HG03103 (cell line): ENCODE results near the gene AIDA.
A peak's percentile ranks its signal among the peaks of the same experiment; 100 is the strongest.
"Not testable (repeated sequence)": the region's sequence is repeated elsewhere in the genome, so short reads cannot be mapped to it uniquely, and the experiment has no call there.

Experiments used
- ATAC-seq: cut with Tn5 transposase; IDR thresholded peaks from one replicate; pipeline ENCODE4 v1.9.1; 2021; ENCODE audit warnings: low read depth; ENCODE audit not compliant: unreplicated experiment

AIDA gene

DNA sequence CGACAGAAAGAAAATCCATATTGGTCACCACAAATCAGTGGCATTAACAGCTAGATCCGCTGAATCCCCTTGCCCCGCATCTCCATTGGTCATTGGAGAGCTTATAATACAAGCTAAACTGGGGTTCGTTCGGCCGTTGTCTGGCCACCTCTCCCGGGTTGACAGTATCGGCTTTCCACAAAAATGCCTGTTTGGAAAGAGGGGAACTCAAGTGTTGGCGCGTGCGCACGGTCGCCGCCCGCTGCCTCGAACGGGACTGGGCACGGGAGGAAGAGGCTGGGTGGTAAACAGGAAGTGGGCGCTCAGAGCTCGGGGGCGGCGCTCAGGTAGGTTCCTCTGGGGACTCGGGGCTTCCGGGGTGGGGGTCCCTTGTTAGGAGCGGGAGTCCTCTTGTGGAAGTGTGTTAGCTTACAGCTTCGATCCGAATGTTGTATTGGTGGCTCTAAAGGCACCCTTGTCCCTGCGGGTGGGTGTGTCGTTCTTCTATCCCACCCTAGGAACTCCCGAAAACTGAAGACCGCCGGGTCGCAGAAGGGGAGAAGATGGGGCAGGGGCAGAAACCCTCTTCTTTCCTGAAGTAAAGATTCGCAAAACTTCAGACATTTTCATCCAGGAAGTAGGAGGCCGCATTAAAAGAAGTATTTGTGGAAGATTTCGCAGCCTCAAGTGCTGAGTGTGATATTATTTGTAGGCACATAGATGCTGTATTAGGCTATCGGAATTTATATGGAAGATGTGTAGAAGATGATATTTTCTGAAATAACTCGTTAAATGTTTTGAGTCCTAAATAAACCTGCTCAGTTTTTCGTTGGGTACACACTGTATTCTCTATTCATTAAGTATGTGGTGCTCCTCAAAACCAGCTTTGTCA lies 1.0 kb upstream of the AIDA start:
- peak; percentile 52 for ATAC-seq

DNA sequence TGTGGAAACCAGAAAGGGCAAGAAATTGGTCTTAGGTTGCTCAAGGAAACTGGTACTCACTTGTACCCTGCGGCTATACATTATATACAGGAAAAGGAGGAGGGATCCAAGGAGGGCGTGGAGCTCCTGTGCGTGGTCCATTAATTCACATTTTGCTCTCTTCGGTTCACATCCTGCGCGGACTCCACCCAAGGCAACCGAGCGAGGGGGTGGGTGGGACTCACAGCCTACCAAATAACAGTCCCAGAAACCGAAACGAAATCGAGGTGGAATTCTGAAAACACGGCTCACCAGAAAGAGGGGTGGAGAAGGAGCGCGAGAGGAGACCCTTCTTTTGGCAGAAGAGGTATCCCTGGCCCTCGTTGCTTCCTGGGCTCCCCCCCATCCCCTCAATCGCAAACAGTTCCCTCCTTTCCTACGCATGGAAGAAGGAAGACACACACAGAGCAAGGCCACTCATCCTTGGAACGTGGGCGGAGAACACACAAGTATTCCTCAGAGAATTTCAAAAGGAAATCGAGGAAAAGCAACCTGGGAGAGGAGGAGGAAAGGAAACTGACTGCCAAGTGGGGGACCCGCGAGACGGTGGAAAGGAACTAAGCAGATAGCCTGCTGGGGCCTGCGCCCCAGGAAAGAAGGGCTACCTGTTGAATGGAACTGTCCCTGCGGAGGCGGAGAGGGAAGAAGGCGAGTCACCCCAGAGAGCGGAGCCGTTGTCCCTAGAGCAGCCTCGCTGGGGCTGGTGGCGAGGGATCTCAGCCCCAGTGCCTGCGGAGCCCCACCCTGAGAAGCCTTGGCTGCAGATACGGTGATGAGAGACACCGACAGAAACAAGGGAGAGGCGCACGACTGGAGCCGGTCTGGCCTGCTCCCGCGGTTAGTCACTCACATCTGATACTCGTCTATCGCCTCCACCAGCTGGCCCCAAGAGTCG lies 705 bp downstream of the AIDA start:
- peak; percentile 29 for ATAC-seq

DNA sequence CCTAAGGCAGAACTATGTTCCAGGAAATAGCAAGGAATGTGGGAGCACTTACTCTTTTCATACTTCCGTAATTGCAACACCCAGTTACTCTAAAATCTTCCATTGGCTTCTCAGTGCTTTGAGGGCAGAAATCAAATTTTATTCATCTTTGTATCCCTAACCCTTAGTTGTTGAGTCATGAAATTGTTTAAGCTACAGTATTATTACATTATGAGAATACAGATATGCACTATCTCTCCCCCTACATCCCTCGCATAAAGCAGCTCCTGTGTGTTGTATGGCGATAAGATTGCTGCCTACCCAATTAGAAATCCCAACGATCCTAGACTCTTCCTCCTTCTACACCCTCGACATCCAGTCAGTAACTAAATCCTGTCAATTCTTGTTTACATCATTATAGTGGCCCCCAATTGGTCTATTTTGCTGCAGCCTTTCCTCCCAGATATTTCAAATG lies 2.6 kb downstream of the AIDA start:
- no peak for ATAC-seq

DNA sequence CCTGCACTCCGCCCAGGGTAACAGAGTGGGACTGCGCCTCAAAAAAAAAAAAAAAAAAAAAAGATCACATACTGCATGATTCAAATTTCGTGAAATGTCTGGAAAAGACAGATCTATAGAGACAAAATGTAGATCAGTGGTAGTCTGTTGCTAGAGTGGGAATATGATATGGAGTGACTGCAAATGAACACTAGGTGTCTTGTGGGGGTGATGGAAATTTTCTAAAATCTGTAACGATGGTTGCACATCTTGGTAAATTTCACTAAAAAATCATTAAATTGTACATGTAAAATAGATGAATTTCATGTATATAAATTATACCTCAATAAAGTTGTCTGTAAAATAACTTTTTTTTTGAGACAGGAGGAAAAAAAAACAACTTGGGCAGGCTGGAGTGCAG lies 5.5 kb downstream of the AIDA start:
- ATAC-seq: no peak

- ATAC-seq: no peak
Observed at GRCh38 chr1:222704260-222704659, 8.0 kb downstream of the AIDA start.

- no peak for ATAC-seq
Observed at GRCh38 chr1:222702210-222702609, 10.1 kb downstream of the AIDA start.

- ATAC-seq: no peak
Observed at GRCh38 chr1:222697826-222698225, 14.5 kb downstream of the AIDA start.

- ATAC-seq: no peak
Observed at GRCh38 chr1:222697203-222697602, 15.1 kb downstream of the AIDA start.

GRCh38 chr1:222696741-222697140 lies 15.6 kb downstream of the AIDA start:
- no peak for ATAC-seq

DNA sequence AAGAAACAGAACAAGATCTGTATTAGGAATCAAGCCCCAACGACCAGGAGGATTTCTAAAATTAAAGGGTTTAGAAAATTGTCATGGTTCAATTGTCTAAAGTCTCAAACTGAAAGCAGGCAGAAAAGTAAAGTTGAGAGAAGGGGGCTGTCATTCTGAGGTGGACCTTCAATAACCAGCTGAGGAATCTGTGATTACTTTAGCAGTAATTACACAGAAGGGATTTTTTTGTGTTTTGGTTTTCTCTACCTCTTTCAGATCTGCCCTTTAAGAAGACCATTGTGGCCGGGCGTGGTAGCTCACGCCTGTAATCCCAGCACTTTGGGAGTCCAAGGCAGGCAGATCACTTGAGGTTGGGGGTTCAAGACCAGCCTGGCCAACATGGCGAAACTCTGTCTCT lies 17.4 kb downstream of the AIDA start:
- no peak for ATAC-seq

GRCh38 chr1:222691016-222691415 lies 21.3 kb downstream of the AIDA start:
- ATAC-seq: no peak

DNA sequence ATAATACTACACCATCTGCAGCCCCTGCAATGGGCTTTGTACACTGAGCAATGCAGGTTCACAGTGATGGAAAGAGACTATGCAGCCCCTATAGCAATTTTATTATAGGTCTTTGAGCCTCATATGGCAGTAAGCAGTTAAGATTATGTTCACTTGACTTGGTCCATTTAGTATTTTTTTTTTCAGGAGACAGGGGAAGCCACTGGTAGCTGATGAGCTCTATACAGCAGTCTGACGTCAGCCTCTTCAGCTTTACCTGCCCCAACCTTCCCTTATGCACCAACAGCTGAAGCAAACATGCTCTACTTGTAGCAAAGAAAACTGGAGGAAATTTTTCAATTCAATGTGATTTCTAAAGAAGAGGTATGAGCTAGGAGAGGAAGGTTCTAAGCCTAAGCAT lies 32.2 kb downstream of the AIDA start:
- ATAC-seq: no peak

DNA sequence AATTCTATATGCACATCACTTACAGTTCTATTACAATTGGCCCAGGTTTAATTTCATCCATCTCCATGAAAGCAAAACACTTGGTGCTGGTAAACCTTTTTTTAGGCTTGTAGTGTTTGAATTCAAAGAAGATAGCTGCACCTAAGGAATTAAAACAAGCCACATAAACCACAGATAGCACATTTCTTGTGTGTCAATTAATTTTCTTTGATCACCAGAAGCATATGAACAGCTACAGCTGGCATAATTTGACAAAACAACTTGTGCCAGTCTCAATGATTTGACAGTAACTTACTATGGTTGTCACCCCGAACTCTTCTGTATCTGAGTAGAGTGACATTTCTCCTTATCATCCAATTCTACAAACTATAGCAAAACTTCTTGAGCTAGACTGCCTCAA lies 42.2 kb downstream of the AIDA start:
- ATAC-seq: no peak

DNA sequence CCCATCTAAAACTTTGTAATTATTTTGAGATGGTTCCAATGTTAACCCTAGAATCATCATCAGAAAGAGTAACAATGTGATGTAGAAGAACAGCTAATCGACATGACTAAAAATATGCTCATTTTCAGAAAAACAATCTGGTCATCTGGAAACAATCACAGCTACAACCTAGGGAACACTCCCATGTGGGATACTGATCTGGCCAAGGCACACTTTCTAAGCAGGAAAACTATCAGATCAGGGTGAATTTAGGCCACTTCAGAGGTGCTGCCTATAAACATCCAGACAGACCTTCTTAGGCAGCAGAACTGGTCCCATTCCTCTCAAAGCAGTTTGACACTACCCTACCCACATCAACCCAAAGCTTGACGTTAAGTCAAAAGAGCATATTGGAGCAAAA lies 43.2 kb downstream of the AIDA start:
- not testable (repeated sequence) for ATAC-seq

DNA sequence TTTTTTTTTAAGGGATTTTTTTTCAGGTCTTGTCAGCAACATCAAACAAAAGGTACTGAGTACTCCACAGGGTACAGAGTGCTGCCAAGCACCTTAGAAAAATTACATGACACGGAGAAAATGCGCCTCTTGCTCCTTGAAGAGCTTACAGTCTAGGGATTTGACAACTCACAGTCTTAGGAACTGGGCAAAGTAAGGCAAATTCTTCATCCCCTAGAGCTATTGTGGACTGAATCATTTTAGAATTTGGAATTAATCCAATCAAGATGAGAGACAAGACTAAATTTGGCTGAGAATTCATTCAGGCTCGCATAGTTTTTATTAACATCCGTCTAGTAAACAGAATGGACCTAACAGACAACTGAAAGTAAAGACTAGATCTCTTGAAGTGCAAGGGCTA lies 44.1 kb downstream of the AIDA start:
- ATAC-seq: not testable (repeated sequence)

GRCh38 chr1:222665964-222666363 lies 46.3 kb downstream of the AIDA start:
- ATAC-seq: no peak

GRCh38 chr1:222663431-222663934 lies 48.8 kb downstream of the AIDA start:
- no peak for ATAC-seq

- no peak for ATAC-seq
Observed at GRCh38 chr1:222657899-222658298, 54.4 kb downstream of the AIDA start.

GRCh38 chr1:222656391-222657155 lies 55.7 kb downstream of the AIDA start:
- no peak for ATAC-seq

DNA sequence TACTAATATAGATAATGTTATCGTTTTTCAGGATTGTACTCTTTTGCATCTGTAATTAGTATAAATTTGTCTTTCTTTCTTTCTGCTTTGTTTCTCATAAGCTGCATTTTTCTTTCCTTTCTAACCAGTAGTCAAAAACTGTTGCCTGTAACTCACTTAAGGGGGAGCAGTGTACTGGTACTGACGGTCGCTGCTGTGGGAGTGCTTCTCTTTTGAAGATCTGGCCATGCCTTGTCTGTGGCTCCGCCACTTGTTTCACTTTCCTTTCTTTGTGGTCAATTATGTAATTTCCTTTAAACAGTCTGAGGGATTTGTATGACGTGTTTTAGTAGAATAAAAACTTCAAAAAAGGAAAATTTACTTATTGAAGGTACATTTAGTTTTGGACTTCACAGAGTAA lies 57.4 kb downstream of the AIDA start:
- peak; percentile 95 for ATAC-seq
